Osteoblast (primary cell): ENCODE data around the gene LIPM. TPM values are rescaled to one million over a fixed set of nuclear protein-coding genes. Genes with fewer than 3 reads are reported as not detected.

Experiments used
- DNase-seq: peaks from one replicate; pipeline ENCODE4 v3.0.0; 2011; ENCODE audit warnings: low spot score, mixed read lengths; ENCODE audit not compliant: insufficient read length; ENCODE audit errors: missing footprints
- H2AFZ ChIP-seq: 2 replicates; pipeline ENCODE4 v1.6.0; 2011; ENCODE audit warnings: mild to moderate bottlenecking, low read length
- H3K27ac ChIP-seq: 2 replicates; pipeline ENCODE4 v1.5.1; 2011; ENCODE audit warnings: mild to moderate bottlenecking, low read depth, low read length, moderate library complexity
- H3K27me3 ChIP-seq: 2 replicates; pipeline ENCODE4 v1.6.0; 2012; ENCODE audit warnings: mild to moderate bottlenecking, control low read depth, inconsistent platforms, low read length, moderate library complexity; ENCODE audit not compliant: insufficient read depth
- H3K36me3 ChIP-seq: 2 replicates; pipeline ENCODE4 v1.5.1; 2011; ENCODE audit warnings: mild to moderate bottlenecking, low read length, control low read depth, moderate library complexity; ENCODE audit not compliant: insufficient read depth
- H3K4me1 ChIP-seq: 2 replicates; pipeline ENCODE4 v1.5.1; 2011; ENCODE audit warnings: mild to moderate bottlenecking, low read length, control low read depth, moderate library complexity; ENCODE audit not compliant: insufficient read depth
- H3K4me2 ChIP-seq: 2 replicates; pipeline ENCODE4 v1.6.0; 2011; ENCODE audit warnings: mild to moderate bottlenecking, low read length; ENCODE audit not compliant: insufficient read depth
- H3K4me3 ChIP-seq: fragments of 200-600 bp; sonication (generic); 3 replicates; pipeline ENCODE4 v1.5.1; 2012; ENCODE audit warnings: mild to moderate bottlenecking, low read length, inconsistent platforms; ENCODE audit not compliant: insufficient read depth
- H3K79me2 ChIP-seq: 2 replicates; pipeline ENCODE4 v1.6.0; 2012; ENCODE audit warnings: mild to moderate bottlenecking, low read length, control low read depth, inconsistent platforms; ENCODE audit not compliant: insufficient read depth
- H3K9me3 ChIP-seq: 2 replicates; pipeline ENCODE4 v1.5.1; 2011; ENCODE audit warnings: low read depth, low read length, control low read depth
- H4K20me1 ChIP-seq: 2 replicates; pipeline ENCODE4 v1.6.0; 2012; ENCODE audit warnings: mild to moderate bottlenecking, low read length, control low read depth; ENCODE audit not compliant: insufficient read depth
- CTCF ChIP-seq: IDR thresholded peaks from 2 replicates; pipeline ENCODE4 v1.5.1; 2011; ENCODE audit warnings: mild to moderate bottlenecking, low read depth, low read length, moderate library complexity; ENCODE audit errors: extremely low read depth
- total RNA-seq: library from RNA; depleted of rRNA; stranded (reverse); fragments of >200 nt; gene quantifications from 2 replicates; pipeline ENCODE4 v1.2.3, GENCODE V29; 2012

The LIPM gene
- total RNA-seq, 1 donor: not detected

GRCh38 chr10:88800152-88801125, 2.1 kb upstream of the LIPM start:
- Histone ChIP-seq H3K4me2 (no peak overlapping the region), H3K27me3 (no peaks in the 10 kb centered on the region), H3K36me3 (no peaks in the 10 kb centered on the region), H3K4me1 (peaks cover 12% of the 10 kb centered on the region), H4K20me1 (no peaks in the 10 kb centered on the region), H3K9me3 (no peaks in the 10 kb centered on the region), H3K4me3 (no peak overlapping the region), H3K27ac (peak overlapping the region; percentile 15), H2AFZ (no peak overlapping the region), H3K79me2 (no peaks in the 10 kb centered on the region)
- DNase-seq: no peak
- TF ChIP-seq CTCF: no peak

- no peak for TF ChIP-seq CTCF
- Histone ChIP-seq H3K4me1 (peaks cover 17% of the 10 kb centered on the region), H3K4me2 (no peak overlapping the region), H2AFZ (no peak overlapping the region), H3K27ac (no peak overlapping the region), H3K36me3 (no peaks in the 10 kb centered on the region), H4K20me1 (no peaks in the 10 kb centered on the region), H3K4me3 (no peak overlapping the region), H3K79me2 (no peaks in the 10 kb centered on the region), H3K9me3 (no peaks in the 10 kb centered on the region), H3K27me3 (no peaks in the 10 kb centered on the region)
- DNase-seq: no peak
These were observed 1.1 kb downstream of the LIPM start for GRCh38 chr10:88803641-88804040.

- no peaks in the 10 kb centered on the region for H3K9me3 ChIP-seq
- H3K4me1 ChIP-seq: peaks cover 17% of the 10 kb centered on the region
- no peak for DNase-seq
- no peak overlapping the region for H2AFZ ChIP-seq
- TF ChIP-seq CTCF: no peak
- no peak overlapping the region for H3K4me2 ChIP-seq
- H3K27me3 ChIP-seq: no peaks in the 10 kb centered on the region
- H3K27ac ChIP-seq: no peak overlapping the region
- no peaks in the 10 kb centered on the region for H4K20me1 ChIP-seq
- H3K36me3 ChIP-seq: no peaks in the 10 kb centered on the region
- H3K4me3 ChIP-seq: no peak overlapping the region
- no peaks in the 10 kb centered on the region for H3K79me2 ChIP-seq
These were observed 1.7 kb downstream of the LIPM start for GRCh38 chr10:88804083-88804812.

GRCh38 chr10:88805361-88805760, 2.8 kb downstream of the LIPM start:
- no peak for TF ChIP-seq CTCF
- Histone ChIP-seq H4K20me1 (no peaks in the 10 kb centered on the region), H3K4me3 (no peak overlapping the region), H3K9me3 (no peaks in the 10 kb centered on the region), H3K27ac (peak overlapping the region; percentile 63), H3K4me1 (peaks cover 16% of the 10 kb centered on the region), H3K27me3 (no peaks in the 10 kb centered on the region), H2AFZ (no peak overlapping the region), H3K36me3 (no peaks in the 10 kb centered on the region), H3K4me2 (no peak overlapping the region), H3K79me2 (no peaks in the 10 kb centered on the region)
- DNase-seq: no peak
